NCI-H748 (cell line): Measurements from ENCODE around the gene NHERF2.
"Not testable (repeated sequence)": the region's sequence is repeated elsewhere in the genome, so short reads cannot be mapped to it uniquely, and the experiment has no call there.

ENCODE experiments used
- DNase-seq: peaks from one replicate; lab custom pipeline; 2025; ENCODE audit not compliant: unreplicated experiment; lab: John Stamatoyannopoulos, UW

The NHERF2 gene

DNA sequence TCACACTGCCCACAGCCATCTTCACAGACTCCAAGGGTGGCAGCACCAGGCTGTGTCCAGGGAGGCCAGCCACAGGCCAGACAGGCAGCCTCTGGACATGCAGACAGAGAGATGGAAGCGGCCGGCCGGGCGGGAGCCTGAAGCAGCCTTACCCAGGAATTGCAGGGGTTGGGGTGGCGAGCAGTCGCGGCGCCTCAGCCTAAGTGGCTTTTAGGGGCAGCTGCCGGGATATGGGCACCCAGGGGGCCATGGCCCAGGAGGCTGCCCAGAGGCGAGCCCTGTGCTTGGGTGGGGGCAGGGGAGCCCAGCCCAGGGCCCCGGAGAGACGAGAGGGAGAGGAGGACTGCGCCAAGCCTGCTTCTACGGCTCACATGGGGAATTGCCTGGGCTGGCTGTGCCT lies 1.5 kb upstream of the NHERF2 start:
- no peak for DNase-seq

DNA sequence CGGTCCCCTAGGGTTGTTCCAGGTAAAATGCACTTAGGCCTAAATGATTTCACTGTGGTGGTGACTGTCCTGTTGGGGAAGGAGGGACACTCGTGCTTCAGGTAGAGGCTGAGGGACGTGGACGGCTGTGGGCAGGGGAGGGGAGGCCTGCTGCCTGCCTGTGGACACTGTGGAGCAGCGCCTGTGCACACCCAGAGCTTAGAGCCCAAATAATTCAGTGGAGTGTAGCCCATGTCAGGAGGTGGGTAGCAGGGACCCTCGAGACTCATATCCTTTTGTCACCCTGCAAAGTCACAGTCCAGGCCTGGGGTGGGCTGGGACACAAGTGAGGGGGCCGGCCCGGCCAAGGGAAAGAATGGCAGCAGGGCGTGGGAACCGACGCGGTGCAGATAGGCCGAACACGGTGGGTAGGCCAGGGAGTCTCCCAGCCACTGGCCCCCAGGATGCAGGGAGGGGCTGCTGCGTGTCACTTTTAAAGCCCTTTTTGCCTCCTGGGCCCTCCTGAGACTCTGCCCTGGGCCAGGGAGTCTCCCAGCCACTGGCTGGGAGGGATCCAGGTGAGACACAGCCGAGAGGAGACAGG lies 733 bp upstream of the NHERF2 start:
- no peak for DNase-seq

DNA sequence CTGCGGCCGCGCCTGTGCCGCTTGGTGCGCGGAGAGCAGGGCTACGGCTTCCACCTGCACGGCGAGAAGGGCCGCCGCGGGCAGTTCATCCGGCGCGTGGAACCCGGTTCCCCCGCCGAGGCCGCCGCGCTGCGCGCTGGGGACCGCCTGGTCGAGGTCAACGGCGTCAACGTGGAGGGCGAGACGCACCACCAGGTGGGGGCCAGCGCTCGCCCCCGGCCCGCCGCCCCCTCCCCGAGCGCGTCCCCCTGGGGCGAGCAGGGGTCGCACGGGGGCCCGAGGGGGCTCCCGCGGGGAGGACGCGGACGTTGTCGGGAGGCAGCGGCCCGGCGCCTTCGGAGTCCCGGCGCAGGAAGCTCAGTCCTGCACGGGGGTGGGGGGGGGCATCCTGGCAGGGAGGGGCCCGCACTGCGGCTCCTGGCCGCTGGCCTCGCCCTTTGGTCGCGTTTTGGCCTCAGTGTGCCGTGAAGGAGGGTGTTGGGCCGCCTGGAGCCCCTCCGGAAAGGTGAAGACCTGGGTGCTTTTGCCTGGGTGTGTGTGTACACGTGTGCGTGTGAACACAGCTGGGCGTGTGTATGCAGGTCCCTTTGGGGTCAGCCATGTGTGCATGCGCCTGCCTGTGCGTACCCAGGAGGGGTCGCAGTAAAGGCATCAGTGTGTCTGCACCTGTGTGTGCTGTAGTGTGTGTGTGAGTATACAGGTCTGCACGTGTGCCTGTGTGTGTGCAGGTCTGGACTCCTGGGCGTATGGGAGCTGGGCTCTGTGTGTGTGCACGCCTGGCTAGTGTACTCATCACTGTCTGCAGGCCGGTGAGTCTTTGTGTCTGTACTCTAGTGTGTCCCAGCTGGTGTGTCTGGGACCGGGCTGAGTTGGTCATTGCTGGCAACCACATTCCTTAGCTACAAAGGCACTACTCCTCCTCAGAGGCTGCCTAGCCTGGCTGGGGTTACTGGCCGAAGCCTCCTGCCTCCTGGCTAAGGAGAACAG lies 615 bp downstream of the NHERF2 start:
- peak; percentile 42 for DNase-seq

DNA sequence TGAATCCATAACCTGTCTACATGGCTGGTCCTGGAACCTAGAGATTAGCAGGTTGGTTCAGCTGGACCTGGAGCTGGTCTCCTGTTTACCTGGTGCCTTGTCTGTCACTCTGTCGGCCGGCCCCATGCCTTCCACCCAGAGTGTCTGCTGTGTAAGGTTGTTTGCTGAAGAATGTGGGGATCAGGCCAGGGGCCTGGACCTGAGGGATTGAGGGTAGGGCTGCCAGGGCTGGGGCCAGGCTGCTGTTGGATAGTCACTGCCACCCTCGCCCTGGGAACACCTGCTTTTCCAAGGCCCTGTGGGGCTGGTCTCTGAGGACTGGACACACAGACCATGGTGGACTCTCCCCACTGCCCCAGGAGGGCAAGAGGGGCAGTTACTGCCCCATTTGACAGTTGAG lies 1.4 kb downstream of the NHERF2 start:
- DNase-seq: no peak

DNA sequence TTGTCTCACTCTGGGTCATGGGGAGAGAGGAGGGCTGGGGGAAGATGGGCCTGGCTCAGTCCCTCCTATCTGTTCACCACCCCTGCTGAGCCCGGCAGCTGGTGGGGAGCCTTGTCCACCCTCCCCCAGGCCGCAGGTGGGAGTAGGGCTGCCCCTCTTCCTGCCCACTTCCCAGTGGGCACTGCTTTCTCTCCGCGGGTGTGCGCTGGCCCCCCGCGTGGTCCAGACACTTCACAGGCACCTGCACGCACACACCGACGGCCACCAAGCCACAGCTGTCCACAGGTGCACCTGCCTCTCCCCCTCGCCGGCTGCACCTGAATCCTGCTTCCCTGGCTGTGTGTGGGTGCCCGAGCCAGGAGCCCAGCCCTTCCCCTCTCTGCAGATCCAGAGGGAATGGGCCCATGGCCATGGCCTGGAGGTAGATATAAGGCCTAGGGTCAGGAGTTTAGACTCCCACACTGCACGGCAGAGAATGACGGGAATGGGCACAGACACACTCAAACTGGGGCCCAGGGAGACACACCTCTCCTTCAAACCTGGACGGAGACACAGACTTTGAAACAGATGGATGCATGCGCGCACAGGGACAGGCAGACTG lies 2.0 kb downstream of the NHERF2 start:
- no peak for DNase-seq

DNA sequence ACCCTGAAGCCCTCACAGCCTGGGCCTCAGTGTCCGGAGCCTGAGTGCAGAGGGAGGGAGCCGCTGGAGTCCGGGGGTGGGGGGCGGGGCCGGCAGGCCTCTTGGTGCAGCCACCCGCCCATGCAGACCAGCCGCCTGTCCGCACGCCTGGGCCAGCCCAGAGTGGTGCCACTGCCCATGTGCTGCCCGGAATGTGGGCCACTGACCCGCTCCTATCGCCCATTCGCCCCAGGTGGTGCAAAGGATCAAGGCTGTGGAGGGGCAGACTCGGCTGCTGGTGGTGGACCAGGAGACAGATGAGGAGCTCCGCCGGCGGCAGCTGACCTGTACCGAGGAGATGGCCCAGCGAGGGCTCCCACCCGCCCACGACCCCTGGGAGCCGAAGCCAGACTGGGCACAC lies 2.6 kb downstream of the NHERF2 start:
- no peak for DNase-seq

DNA sequence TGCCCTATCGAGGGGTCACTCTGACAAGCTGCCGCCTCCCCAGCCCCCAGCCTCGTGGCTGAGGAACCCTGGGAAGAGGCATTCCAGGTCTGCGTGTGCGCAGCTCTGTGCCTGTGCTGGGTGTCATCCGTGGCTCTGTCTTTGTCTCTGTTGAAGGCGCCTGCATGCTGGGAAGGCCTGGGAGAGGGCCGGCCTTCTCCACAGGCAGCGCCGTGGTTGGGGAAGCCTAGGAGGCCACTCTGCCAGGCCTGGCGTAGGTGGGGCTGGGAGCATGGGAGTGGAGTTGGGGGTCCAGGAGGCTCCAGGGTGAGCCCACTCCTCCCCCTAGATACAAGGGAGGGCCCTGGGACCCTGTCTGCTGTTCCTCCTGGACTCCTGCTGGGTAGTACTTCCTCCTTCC lies 3.3 kb downstream of the NHERF2 start:
- no peak for DNase-seq

DNA sequence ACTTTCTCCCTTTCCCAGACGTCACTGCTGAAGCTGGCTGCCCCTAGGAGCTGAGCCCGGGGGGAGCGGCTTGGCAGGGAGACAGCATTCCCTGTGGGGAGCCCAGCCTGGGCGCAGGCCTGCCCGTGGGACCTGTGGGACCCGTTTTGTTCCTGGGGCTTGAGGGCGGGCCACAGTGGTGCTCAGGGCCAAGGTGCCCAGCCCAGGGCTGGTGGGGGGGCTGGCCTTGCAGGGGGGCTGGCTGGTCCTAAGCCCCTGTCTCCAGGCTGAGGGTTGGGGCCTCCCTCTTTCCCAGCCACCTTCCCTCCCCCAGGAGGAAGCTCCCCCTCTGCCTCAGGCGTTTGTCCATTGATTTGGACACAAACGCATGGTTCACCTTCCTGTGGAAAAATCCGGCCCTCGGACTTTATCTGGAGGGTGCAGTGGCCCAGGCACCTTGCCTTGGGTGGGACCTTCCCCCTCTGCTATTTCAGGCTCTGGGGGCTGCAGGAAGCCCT lies 4.4 kb downstream of the NHERF2 start:
- DNase-seq: no peak

DNA sequence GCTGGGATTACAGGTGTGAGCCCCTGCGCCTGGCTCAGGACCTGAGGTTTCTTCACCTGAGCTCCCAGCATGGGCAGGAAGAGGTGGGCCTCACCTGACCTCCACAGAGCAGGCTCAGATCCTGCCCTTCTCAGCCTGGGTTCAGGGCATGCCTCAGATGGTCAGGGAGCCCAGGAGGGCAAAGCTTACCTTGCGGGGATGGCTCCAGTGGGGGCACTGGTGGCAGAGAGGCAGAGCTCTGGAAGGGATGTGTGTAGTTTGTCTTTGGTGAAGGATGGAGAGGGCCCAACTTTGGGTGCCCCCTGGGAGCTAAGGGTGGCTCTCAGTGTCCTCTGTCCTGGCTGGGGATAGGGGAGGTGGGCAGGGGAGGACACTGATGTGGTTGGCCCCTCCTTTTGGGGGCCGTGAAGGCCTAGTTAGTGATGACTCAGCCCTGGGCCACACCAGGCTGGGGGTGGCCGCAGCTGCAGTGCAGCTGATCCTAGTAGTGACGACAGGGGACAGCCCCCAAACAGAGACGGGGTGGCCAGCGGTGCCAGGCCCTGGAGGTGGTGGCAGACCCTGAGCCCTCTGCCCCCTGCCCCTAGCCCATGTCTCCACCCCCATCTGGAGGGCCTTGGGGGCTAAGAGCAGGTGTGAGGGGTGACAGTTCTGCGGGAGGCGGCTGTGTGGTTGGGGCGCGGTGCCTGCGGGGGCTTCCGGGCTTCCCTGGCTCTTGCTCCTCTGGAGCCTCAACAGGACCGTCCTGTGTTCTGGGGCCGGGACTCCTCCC lies 5.8 kb downstream of the NHERF2 start:
- no peak for DNase-seq

DNA sequence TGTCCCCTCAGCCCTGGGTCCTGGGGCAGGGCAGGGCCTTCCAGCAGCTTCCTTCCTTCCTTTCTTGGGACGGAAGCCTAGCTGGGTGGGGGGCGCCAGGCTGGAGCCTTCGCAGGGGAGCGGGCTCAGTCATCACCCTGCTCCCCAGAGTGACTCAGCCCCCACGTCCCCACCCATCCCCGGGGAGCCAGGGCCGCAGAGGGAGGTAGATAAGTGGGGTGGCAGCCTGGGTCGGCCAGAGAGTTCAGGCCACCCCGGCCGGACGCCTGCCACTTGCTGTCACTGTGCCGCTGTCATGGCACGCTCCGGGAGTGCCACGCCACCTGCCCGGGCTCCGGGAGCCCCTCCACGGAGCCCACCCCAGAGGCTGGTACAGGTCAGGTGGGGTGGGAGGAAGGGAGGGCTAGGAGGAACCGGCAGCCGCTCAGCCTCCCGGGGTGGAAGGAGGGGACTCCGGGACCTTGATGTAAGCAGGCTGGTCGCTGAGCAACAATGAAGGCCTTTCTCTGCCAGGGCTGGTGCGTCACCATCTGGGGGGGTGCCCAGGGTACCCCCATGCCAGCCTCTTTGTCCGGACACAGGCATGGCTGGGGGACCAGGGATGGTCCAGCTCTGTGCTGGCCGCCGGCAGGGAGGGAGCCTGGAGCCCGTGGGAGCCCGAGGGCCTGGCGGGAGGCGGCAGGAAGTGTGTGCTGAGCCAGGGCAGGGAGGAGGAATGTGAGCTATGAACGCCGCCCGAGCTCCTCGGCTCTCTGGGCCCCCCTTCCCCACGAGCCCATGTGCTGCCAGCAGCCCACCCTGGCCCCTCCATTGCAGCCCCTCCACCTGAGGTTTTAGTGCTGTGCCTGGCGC lies 6.6 kb downstream of the NHERF2 start:
- no peak for DNase-seq

DNA sequence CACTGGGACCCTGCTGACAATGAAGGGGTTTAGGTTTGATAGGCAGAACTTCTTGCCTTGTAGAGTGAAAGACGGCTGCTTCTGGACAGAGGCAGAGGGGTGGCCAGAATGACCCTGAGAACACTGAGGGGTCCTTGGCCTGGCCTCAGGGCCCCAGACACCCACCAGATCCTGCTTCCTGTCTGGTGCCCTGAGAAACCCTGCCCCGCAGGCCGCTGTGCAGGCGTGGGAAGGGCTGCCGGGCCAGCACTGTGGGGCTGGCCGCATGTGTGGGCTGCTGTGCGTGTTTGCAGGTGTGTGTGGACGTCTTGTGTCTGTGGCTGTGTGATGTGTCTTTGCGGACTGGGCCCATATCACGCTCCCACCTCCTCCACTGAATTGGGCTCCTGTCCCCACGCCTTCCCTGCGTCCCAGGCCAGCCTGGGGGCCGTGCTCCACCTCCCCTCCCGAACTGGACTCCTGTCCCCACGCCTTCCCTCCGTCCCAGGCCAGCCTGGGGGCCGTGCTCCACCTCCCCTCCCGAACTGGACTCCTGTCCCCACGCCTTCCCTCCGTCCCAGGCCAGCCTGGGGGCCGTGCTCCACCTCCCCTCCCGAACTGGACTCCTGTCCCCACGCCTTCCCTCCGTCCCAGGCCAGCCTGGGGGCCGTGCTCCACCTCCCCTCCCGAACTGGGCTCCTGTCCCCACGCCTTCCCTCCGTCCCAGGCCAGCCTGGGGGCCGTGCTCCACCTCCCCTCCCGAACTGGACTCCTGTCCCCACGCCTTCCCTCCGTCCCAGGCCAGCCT lies 7.4 kb downstream of the NHERF2 start:
- not testable (repeated sequence) for DNase-seq

DNA sequence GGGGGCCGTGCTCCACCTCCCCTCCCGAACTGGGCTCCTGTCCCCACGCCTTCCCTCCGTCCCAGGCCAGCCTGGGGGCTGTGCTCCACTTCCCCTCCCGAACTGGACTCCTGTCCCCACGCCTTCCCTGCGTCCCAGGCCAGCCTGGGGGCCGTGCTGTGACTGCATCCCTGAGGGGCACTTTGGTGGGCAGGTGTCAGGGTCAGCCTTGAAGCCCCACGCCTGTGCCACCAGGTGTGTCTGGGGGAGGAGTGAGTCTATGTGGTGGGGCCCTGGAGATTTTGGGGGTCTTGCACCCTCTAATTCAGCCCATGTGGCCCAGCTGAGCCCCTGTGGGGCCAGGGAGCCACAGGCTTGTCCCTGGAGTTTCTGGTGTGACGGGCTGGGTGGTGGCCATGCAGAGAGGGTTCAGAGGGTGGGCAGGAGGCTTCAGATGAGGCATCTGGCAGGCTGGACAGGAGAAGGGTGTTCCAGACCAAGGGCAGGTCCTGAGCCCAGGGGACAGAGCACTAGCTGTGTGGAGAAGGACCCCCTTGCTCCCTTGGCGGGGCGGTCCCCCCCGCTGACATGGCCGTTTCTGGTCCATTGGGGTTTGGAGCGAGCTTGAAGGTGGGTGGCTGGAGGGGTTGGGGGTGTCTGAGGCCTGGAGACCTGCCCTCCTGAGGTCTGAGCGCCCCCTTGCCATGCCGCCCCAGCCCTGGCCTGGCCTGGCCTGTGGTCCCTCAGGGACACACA lies 8.2 kb downstream of the NHERF2 start:
- no peak for DNase-seq

DNA sequence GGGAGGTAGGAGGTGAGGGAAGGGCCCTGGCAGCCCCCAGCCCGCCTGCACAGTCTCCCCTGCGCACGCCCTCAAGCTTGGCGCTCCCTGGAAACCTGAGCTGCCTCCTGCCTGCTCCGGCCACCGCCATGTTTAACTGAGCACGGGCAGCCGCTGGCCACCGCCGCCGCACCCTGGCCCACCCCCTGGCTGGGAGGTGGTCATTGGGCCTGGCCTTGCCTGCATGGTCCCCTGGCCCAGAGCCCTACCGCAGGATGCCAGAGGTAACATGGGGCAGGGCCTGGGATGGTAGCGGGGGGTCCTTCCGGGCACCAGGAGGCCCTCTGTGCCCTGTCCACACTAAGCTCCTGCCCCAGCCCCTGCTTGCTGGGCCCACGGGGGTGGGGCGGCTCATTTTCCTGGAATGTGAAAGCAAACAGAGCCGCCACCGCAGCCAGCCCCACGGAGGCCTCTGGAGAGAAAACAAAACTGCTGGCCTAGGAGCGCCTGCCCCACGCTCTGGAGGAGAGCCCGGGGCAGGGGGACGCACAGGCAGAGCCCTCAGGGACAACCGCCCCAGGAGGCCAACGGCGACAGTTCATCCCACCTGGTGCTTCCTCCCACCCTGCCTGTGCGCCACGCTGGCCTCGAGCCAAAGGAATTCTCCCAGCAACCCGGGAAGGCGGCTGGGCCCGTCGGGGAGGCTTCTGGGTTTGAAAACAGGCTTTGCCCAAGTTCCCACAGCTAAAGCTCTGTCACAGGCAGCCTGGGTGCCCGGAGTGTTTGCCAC lies 8.9 kb downstream of the NHERF2 start:
- peak; percentile 5 for DNase-seq

DNA sequence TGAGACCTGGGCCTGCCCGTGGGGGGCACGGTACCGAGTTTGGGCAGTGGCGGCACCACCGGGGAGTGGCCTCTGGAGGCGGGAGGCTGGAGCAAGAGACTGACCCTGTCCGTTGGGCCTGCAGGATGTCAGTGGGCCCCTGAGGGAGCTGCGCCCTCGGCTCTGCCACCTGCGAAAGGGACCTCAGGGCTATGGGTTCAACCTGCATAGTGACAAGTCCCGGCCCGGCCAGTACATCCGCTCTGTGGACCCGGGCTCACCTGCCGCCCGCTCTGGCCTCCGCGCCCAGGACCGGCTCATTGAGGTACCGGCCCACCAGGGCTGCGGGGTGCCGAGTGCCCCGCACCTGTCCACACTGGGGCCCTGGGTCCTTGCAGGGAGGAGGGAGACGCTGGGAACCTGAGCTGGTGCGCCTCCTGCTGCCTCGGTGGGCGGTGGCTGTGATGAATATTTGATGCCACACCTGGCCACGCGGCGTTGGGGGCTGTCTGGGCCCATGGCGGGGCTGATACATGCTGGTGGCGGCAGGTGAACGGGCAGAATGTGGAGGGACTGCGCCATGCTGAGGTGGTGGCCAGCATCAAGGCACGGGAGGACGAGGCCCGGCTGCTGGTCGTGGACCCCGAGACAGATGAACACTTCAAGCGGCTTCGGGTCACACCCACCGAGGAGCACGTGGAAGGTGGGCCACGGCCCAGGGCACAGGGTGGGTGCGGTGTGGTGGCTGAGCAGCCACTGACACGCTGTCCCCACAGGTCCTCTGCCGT lies 9.7 kb downstream of the NHERF2 start:
- no peak for DNase-seq

DNA sequence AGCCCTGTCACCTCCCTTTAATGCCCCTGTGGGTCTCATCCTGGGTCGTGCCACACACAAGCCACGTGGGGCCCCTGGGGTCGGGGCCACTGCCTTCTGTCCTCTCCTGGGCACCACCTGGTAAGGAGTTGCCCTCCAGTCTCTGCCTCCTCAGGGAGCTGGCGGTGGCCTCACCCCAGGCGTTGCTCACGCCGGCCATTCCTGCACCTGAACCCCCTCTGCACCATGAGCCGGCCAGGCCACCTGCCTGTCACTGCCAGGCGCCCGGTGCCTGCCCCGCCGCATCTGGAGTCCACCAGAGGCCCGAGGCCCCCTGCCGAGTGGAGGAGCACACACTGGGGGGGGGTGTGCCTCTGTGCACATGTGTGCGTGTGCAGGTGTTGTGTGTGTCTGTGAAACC lies 10.4 kb downstream of the NHERF2 start:
- no peak for DNase-seq

DNA sequence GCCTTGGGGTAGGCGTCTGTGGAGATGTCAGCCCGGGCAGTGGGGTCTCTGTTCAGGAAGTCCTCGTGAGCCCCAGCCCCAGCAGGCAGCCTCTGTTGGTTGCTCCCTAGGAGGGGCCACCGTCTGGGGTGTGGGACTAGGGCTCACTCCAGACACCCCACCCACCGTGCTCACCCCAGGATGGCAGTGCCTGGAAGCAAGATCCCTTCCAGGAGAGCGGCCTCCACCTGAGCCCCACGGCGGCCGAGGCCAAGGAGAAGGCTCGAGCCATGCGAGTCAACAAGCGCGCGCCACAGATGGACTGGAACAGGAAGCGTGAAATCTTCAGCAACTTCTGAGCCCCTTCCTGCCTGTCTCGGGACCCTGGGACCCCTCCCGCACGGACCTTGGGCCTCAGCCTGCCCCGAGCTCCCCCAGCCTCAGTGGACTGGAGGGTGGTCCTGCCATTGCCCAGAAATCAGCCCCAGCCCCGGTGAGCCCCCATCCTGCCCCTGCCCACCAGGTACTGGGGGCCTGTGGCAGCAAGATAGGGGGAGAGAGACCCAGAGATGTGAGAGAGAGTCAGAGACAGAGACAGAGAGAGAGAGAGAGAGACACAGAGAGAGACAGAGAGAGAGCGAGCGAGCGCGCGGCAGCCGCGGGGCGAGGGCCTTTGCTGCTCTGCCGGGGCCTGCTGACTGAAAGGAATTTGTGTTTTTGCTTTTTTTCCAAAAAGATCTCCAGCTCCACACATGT lies 11.1 kb downstream of the NHERF2 start:
- DNase-seq: no peak
